NCI-H82 (cell line): ENCODE results near the gene SLC38A9.
"Not testable (repeated sequence)": the region's sequence is repeated elsewhere in the genome, so short reads cannot be mapped to it uniquely, and the experiment has no call there.

Experiments used
- DNase-seq: peaks from one replicate; lab custom pipeline; 2025; lab: John Stamatoyannopoulos, UW

SLC38A9 gene

GRCh38 chr5:55712023-55712859 lies at the start of gene SLC38A9:
SLC38A9 (minus strand) TSS chr5:55712324; CDS start chr5:55697958, 14,366 bp downstream.
- peak; percentile 95 for DNase-seq

- DNase-seq: not testable (repeated sequence)
Measured at GRCh38 chr5:55761721-55762120, 49.6 kb upstream of the SLC38A9 start.

- DNase-seq: no peak
Measured at GRCh38 chr5:55758714-55759113, 46.6 kb upstream of the SLC38A9 start.

GRCh38 chr5:55758231-55758630 lies 46.1 kb upstream of the SLC38A9 start:
- DNase-seq: no peak

- DNase-seq: no peak
Measured at GRCh38 chr5:55750499-55750898, 38.4 kb upstream of the SLC38A9 start.

- DNase-seq: no peak
Measured at GRCh38 chr5:55750063-55750462, 37.9 kb upstream of the SLC38A9 start.

GRCh38 chr5:55749387-55749786 lies 37.3 kb upstream of the SLC38A9 start:
- no peak for DNase-seq

- no peak for DNase-seq
Measured at GRCh38 chr5:55747778-55748318, 35.7 kb upstream of the SLC38A9 start.

GRCh38 chr5:55742778-55743177 lies 30.7 kb upstream of the SLC38A9 start:
- no peak for DNase-seq

GRCh38 chr5:55737793-55738192 lies 25.7 kb upstream of the SLC38A9 start, which contains the start of gene DDX4:
DDX4 (plus strand) TSS chr5:55738061; CDS start chr5:55738964, 903 bp downstream.
- no peak for DNase-seq

- no peak for DNase-seq
Measured at GRCh38 chr5:55734658-55735057, 22.5 kb upstream of the SLC38A9 start.

- DNase-seq: no peak
Measured at GRCh38 chr5:55732585-55732984, 20.5 kb upstream of the SLC38A9 start.

- DNase-seq: no peak
Measured at GRCh38 chr5:55731848-55732247, 19.7 kb upstream of the SLC38A9 start.

- no peak for DNase-seq
Measured at GRCh38 chr5:55724281-55724680, 12.2 kb upstream of the SLC38A9 start.

GRCh38 chr5:55720188-55720703 lies 8.1 kb upstream of the SLC38A9 start:
- no peak for DNase-seq

- DNase-seq: not testable (repeated sequence)
Measured at GRCh38 chr5:55719026-55719425, 6.9 kb upstream of the SLC38A9 start.

- no peak for DNase-seq
Measured at GRCh38 chr5:55715519-55716078, 3.5 kb upstream of the SLC38A9 start.

GRCh38 chr5:55714749-55715148 lies 2.6 kb upstream of the SLC38A9 start:
- DNase-seq: no peak

GRCh38 chr5:55714339-55714738 lies 2.2 kb upstream of the SLC38A9 start:
- DNase-seq: no peak

GRCh38 chr5:55713871-55714270 lies 1.7 kb upstream of the SLC38A9 start:
- DNase-seq: no peak

- DNase-seq: no peak
Measured at GRCh38 chr5:55711507-55712022, 559 bp downstream of the SLC38A9 start.

GRCh38 chr5:55708732-55709131 lies 3.4 kb downstream of the SLC38A9 start:
- DNase-seq: no peak

GRCh38 chr5:55706230-55706629 lies 5.9 kb downstream of the SLC38A9 start:
- DNase-seq: no peak
